C4-2B (cell line): ENCODE results near the gene SGSM2.
A peak's percentile ranks its signal among the peaks of the same experiment; 100 is the strongest.

Experiments
- H3K27ac ChIP-seq: fragments of 450-650 bp; 2 replicates; pipeline ENCODE4 v1.5.1; 2017
- CTCF ChIP-seq: fragments of 450-650 bp; conservative IDR thresholded peaks from 2 replicates; pipeline ENCODE4 v1.5.1; 2017; ENCODE audit warnings: mild to moderate bottlenecking
- ZFX ChIP-seq: fragments of 450-650 bp; IDR thresholded peaks from 2 replicates; pipeline ENCODE4 v1.6.1; 2017

SGSM2 gene

GRCh38 chr17:2380950-2381649 lies 43.8 kb downstream of the SGSM2 start:
- H3K27ac ChIP-seq = no peak overlapping the region
- TF ChIP-seq ZFX (no peak), CTCF (no peak)

GRCh38 chr17:2383628-2384167 lies 46.4 kb downstream of the SGSM2 start:
- TF ChIP-seq ZFX (no peak), CTCF (no peak)
- H3K27ac ChIP-seq = peak overlapping the region; percentile 52

- peak overlapping the region; percentile 52 for H3K27ac ChIP-seq
- no peak for TF ChIP-seq CTCF
- no peak for TF ChIP-seq ZFX
Measured at GRCh38 chr17:2384439-2385127, 47.3 kb downstream of the SGSM2 start.

DNA sequence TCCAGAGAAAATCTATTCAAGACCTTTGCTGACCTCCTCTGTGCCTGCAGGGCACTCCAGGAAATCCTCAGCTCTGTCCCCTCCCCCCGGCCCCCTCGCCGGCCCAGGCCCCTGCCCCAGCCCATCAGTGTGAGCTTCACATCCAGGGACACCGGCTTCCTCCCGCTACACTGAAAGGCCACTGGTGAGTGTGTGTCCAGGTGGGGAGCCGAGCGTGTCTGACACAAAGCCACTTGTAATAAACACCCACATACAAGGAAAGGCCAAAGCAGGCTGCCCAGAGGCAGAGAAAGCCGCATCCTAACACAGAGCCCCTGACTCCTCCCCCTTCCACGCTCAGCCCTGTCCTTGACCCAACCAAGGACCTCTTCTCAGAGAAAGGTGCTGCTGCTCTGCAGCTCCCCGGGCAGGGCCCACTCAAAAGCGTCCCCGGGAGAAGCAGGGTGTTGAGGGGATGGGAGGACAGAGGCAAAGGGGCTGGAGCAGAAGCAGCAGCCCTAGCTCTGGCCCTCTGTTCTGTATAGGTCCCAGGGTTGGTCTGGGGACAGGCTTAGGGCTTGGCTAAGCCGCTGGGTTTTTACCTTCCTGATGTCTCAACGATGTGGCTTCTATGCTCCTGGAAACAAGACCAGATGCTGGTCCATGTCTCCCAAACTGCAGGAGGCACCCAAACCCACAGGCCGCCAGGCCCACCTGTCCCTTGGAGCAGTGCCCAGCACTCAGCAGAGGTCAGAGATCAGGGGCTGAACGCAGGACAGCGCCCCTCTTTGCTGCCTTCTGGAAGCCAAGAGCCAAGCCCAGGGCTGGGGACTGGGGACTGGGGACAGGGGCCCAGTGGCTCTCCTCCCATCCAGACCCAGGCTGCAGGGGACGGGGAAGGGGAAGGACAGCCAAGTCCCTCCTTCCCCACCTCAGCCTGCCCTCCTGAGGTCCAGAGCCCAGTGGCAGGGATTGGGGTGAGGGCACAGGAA lies 48.2 kb downstream of the SGSM2 start:
- H3K27ac ChIP-seq = no peak overlapping the region; the same call in 1 of the 2 replicates
- no peak for TF ChIP-seq ZFX

DNA sequence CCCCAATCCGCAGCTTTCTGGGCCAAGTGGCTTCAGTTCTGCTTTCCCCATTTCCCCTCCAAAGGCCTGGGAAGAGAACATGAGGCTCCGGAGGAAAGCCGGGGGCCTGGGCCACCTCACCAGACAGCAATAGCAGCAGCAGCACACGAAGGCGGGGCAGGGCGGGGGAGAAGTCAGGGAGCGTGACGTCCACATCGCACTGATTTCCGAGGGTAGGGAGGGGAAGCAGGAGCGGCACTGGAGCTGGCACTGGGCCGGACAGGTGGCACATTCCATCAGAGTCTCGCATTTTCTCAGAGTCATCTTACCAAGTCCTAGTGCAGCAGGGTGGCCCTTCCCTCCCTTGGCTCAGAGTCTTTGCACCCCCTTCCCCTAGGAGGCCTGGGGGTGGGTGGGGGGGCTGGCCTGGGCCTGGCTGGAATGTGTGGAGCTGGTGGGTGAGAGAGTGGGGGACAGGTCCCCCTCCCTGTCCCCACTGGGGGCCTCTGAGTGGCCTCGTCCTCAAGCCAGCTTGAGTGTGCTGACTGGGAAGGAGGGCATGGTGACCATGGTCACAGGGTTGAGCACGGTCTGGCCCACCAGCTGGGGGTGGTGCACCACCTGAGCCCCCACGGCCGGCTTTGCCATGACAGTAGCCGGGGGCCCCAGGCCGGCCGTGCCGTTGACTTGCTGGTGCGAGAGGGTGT lies 49.2 kb downstream of the SGSM2 start:
- TF ChIP-seq CTCF = no peak
- TF ChIP-seq ZFX = no peak
- no peak overlapping the region for H3K27ac ChIP-seq

DNA sequence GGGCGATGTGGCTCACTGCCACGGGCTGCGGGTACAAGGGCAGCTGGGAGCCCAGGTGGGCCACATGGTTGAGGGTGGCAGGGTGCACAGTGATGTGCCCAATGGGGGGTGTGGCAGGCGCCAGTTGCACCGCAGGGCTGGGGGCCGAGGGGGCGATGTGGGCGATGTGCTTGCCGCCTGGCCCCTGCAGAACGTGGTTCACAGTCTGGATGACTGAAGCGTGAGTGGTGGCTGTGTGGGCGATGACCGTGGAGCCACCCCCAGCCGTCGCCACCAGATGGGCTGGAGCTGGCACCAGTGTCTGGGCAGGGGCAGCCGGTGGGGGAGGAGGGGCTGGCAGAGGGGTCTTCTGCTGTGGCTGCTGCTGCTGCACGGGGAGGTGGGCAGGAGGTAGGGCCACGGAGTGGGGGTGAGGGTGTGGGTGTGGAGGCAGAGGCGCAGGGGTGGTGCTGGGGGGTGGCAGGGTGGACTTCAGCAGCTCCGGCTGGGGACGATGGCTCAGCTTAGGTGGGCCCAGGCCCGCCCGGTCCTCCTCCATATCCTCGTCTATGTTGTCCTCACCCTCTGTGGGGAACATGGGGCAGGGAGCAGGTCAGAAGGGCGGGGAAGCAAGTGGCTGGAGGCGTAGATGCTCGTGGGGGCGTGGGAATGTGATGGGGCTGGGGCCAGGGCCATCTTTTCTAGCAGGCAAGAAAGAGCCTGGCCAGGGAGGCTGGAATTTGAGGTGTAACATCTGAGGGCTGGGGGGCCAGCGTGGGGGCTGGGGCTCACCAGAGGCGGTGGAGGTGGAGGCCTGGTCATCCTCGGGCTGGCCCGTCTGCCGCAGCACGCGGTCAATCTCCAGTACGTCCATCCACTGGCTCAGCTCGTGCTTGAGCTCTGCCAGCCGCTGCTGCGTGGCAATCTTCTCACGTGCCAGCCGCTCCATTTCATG lies 50.1 kb downstream of the SGSM2 start:
- no peak overlapping the region for H3K27ac ChIP-seq
- TF ChIP-seq CTCF (no peak), ZFX (no peak)
